Gastrocnemius medialis (tissue), 4 donors: ENCODE results near the gene KDM4C.

ENCODE experiments used
- CTCF ChIP-seq, 5 experiments: fragments of 450-650 bp in 3 of 5; fragments of 200-600 bp in 2 of 5; sonication (generic) in 2 of 5; IDR thresholded peaks in 4 of 5; conservative IDR thresholded peaks in 1 of 5; 1 replicate in 4 of 5; 2 replicates in 1 of 5; pipeline ENCODE4 v1.5.1; 2016 to 2019; ENCODE audit warnings: antibody characterized with exemption in 5 of 5, mild to moderate bottlenecking in 3 of 5, moderate library complexity in 3 of 5
- POLR2A ChIP-seq, 2 donors: fragments of 450-650 bp; IDR thresholded peaks; one replicate each; pipeline ENCODE4 v1.6.1; 2017; ENCODE audit warnings: antibody characterized with exemption in 2 of 2, mild to moderate bottlenecking in 2 of 2, moderate library complexity in 2 of 2

GRCh38 chr9:7150153-7150890 is 392.5 kb downstream of the KDM4C start:
- TF ChIP-seq CTCF (IDR thresholded peaks at IDR 0.05 in 4 of 5, conservative IDR thresholded peaks at IDR 0.05 in 1 of 5), result no peak
- no peak for TF ChIP-seq POLR2A (IDR thresholded peaks at IDR 0.05)
